GM19351 (cell line): ENCODE data around the gene EPSTI1.
A peak's percentile ranks its signal among the peaks of the same experiment; 100 is the strongest.
"Not testable (repeated sequence)": the region's sequence is repeated elsewhere in the genome, so short reads cannot be mapped to it uniquely, and the experiment has no call there.

Source experiments
- ATAC-seq: cut with Tn5 transposase; IDR thresholded peaks from one replicate; pipeline ENCODE4 v1.9.1; 2021; ENCODE audit warnings: mild to moderate bottlenecking, moderate library complexity; ENCODE audit not compliant: unreplicated experiment

Gene EPSTI1

GRCh38 chr13:42991898-42992763 lies at the start of gene EPSTI1:
EPSTI1 (minus strand) TSS chr13:42992241; CDS start chr13:42992165, 76 bp downstream.
- peak; percentile 76 for ATAC-seq

- ATAC-seq = peak; percentile 71
Measured at GRCh38 chr13:43041369-43041921, 49.4 kb upstream of the EPSTI1 start.

DNA sequence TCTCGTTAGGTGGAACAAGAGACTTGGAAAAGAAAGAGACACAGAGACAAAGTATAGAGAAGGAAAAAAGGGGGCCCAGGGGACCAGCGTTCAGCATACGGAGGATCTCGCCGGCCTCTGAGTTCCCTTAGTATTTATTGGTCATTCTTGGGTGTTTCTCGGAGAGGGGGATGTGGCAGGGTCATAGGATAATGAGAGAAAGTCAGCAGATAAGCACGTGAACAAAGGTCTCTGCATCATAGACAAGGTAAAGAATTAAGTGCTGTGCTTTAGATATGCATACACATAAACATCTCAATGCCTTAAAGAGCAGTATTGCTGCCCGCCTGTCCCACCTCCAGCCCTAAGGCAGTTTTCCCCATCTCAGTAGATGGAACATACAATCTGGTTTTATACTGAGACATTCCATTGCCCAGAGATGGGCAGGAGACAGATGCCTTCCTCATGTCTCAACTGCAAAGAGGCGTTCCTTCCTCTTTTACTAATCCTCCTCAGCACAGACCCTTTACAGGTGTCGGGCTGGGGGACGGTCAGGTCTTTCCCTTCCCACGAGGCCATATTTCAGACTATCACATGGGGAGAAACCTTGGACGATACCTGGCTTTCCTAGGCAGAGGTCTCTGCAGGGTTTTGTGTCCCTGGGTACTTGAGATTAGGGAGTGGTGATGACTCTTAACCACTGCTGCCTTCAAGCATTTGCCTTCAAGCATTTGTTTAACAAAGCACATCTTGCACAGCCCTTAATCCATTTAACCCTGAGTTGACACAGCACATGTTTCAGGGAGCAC lies 48.7 kb upstream of the EPSTI1 start:
- not testable (repeated sequence) for ATAC-seq

DNA sequence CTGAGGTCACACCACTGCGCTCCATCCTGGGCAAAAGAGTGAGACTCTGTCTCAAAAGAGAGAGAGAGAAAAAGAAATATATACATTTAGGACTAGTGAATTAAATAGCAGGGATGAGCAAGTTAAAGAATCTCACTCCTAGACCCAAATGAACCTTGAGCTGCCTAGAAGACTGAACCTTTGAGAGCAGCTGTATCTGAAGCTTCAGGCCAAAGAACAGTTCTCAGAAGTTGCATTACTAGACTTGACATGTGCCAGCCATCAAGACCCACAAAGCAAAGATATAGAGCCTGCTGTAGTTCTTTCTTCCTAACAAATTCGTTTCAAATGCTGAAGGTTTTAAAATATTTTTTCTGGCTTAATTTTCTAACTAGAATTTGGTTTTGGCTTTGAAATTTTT lies 47.9 kb upstream of the EPSTI1 start:
- no peak for ATAC-seq

- no peak for ATAC-seq
Measured at GRCh38 chr13:43036351-43037250, 44.6 kb upstream of the EPSTI1 start.

- ATAC-seq = no peak
Measured at GRCh38 chr13:43033038-43033437, 41.0 kb upstream of the EPSTI1 start.

GRCh38 chr13:43031881-43032280 lies 39.8 kb upstream of the EPSTI1 start:
- no peak for ATAC-seq

GRCh38 chr13:43030548-43030947 lies 38.5 kb upstream of the EPSTI1 start:
- ATAC-seq = no peak

DNA sequence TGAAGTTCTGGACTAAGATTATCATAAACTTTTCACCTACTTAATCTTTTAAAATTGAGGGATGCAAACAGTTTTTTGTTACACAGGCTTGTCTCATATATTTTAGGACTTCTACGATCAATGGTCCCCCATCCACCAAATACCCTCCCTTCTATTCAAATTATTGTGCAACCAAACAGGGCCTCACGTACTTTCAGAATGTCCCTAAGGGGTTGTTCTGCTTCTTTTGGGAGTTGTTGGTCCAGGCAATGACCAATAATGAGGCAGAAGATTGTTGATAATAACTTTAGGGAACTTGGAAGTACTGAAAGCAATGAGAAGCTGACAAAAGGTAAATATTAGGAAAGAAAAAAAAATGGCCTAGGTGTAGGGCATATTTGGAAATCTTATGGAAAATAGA lies 34.2 kb upstream of the EPSTI1 start:
- no peak for ATAC-seq

DNA sequence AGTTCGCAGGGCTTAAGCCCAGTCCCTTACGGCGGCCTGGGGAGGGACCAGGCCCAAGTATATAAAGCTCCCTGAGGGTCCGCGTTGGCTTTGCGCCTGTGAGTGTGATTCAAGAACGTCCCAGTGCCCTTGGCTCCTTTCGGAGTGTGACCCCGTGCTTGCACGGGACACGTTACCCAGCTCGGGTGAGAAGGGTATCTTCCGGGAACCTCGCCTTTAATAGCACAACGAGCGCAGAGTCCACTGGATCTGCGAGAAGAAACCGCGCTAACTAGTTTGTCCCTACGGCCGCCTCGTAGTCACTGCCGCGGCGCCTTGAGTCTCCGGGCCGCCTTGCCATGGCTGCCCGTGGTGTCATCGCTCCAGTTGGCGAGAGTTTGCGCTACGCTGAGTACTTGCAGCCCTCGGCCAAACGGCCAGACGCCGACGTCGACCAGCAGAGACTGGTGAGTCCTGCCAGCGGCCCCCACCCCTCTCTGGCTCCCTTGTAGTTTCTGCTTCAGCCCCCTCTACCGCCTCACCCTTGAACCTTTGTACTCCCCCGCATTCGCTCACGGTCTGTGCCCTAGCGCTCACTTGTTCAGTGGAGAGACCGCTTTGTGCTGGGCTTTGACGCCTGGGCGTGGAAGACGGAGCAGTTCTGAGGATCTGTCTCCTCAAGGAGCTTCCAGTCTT lies 31.4 kb upstream of the EPSTI1 start, which contains the start of gene DNAJC15:
Gene DNAJC15 (plus strand): TSS at position 298 of the 675 bp plus-strand sequence. CDS start 41 bp downstream, at position 339.
- ATAC-seq = peak; percentile 89

GRCh38 chr13:43022934-43023288 lies 30.9 kb upstream of the EPSTI1 start:
- ATAC-seq = no peak

DNA sequence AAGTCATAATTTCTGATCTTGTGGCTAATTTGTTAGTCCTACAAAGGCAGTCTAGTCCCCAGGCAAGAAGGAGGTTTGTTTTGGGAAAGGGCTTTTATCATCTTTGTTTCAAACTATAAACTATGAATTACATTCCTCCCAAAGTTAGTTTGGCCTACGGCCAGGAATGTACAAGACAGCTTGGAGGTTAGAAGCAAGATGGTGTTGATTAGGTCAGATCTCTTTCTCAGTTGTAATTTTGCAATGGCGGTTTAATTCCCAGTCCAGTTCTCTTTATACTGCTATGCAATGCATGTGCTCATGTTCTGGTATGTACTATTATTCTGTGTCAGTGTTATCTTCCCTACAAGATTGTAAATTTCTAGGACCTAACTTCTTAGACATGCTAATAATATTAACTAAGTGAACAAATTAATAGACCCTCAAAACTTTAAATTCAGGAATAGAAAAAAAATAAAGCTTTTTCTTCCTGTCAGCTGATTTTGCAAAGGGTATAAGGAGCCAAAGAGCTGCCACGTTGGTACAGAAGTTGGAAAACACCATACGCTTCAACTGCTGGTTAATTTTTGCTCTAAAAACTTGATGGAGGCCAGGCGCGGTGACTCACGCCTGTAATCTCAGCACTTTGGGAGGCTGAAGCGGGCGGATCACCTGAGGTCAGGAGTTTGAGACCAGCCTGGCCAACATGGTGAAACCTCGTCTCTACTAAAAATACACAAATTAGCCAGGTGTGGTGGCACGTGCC lies 30.1 kb upstream of the EPSTI1 start:
- ATAC-seq = no peak

GRCh38 chr13:43020794-43021193 lies 28.8 kb upstream of the EPSTI1 start:
- no peak for ATAC-seq

- no peak for ATAC-seq
Measured at GRCh38 chr13:43019811-43020210, 27.8 kb upstream of the EPSTI1 start.

DNA sequence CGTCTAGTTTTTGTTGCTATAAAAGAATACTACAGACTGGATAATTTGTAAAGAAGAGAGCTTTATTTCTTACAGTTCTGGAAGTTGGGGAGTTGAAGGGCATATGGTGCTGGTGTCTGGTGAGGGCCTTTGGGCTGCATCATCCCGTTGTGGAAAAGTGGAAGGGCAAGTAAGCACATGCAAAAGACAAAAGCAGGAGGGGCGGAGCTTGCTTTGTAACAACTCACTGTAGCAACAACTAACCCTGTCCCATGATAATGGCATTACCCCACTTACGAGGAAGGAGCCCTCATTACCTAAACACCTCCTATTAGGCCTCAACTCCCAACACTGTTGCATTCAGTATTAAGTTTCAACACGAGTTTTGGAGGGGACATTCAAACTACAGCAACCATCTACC lies 24.2 kb upstream of the EPSTI1 start:
- ATAC-seq = no peak

- ATAC-seq = no peak
Measured at GRCh38 chr13:43014162-43014561, 22.1 kb upstream of the EPSTI1 start.

- ATAC-seq = no peak
Measured at GRCh38 chr13:43009506-43009905, 17.5 kb upstream of the EPSTI1 start.

- ATAC-seq = no peak
Measured at GRCh38 chr13:43008596-43008995, 16.6 kb upstream of the EPSTI1 start.

DNA sequence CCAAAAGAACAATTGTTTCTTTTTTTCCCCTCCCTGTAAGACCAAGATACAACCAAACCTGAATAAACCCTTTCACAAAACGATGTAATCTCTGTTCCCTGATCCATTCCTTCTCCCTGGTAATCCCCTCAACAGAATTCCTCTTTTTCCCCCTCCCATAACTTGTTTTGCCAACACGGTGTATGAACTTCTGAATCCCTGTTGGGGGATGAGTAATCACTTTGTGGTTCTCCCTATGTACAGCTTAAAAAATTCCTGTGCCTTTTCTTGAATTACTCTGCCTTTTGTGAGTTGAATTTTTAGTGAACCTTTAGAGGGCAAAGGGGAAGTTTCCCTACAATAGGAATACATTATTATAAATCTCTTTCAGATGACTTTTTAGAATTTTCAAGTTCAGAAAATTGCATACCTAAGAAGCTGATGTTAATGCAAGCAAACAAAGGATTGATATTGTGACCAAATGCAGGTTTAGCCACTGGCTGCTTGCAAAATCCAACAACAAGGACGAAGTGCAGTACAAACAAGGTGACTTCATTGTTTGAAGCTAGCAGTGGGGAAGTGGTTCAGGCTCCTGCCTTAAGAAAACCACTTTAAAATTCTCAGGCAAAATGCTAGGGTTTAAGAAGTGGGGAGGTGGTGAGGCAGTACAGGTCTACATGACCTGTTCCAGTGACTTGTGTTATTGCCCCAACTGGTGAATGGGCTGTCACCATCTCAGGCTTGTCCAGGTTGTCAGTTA lies 15.0 kb upstream of the EPSTI1 start:
- ATAC-seq = no peak
